ENCODE results near the gene GOLGA8R.
A peak's percentile ranks its signal among the peaks of the same experiment; 100 is the strongest.
"Not testable (repeated sequence)": the region's sequence is repeated elsewhere in the genome, so short reads cannot be mapped to it uniquely, and the experiment has no call there.

GOLGA8R gene, protein sequence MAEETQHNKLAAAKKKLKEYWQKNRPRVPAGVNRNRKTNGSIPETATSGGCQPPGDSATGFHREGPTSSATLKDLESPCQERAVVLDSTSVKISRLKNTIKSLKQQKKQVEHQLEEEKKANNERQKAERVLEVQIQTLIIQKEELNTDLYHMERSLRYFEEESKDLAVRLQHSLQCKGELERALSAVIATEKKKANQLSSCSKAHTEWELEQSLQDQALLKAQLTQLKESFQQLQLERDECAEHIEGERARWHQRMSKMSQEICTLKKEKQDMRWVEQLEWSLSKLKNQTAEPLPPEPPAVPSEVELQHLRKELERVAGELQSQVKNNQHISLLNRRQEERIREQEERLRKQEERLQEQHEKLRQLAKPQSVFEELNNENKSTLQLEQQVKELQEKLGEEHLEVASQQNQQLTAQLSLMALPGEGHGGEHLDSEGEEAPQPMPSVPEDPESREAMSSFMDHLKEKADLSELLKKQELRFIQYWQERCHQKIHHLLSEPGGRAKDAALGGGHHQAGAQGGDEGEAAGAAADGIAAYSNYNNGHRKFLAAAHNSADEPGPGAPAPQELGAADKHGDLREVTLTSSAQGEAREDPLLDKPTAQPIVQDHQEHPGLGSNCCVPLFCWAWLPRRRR

DNA sequence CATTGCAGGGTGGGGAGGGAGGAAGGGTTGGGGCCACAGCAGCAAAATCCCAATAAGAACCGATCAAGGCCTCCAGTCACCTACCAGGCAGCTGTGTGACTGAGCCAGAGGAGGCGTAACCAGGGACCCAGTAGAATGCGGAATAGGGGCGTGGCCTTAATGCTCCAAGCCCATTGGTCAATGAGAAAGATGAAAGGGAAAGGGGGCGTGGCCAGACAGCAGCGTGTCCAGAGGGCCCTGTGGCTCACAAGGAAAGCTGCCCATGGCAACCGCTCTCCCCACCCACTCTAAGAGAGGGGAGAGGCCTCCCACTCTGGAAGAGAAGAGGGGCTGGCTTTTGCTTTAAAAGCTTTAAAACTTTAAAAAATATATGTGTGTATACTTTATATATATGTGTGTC, at the start of gene GOLGA8R:
GOLGA8R (minus strand) TSS at position 101 of the 400 bp plus-strand sequence; CDS start at position 3, 98 bp downstream.
- H3K27ac Mint-ChIP-seq = not testable (repeated sequence)

DNA sequence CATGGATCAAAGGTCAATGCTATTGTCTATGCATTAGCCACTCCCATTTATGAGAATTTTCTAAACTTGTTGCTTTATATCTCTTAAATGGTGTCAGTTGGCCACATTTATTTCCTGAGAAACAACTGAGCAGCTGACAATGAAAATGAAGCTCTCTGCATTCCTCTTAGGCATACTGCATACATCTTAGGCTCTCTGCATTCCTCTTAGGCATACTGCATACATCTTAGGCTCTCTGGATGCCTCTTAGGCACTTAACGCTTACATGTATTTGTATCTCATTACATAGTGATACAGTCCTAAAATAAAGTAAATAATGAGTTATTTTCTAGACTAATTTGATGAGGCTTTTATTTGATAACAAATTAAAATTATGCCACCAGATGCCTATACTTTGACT, 49.8 kb upstream of the GOLGA8R start:
- H3K27ac Mint-ChIP-seq; DNase-seq; H3K27me3 Mint-ChIP-seq; H3K4me3 Mint-ChIP-seq; H3K36me3 Mint-ChIP-seq (ENCODE audit: low read depth); H3K4me1 Mint-ChIP-seq; ATAC-seq; H3K9me3 Mint-ChIP-seq: not testable (repeated sequence)

More for the DNA sequence above, at the start of gene GOLGA8R:
- not testable (repeated sequence) for H3K9me3 Mint-ChIP-seq; H3K4me1 Mint-ChIP-seq; ATAC-seq; H3K27me3 Mint-ChIP-seq; H3K36me3 Mint-ChIP-seq (ENCODE audit: low read depth); H3K4me3 Mint-ChIP-seq; DNase-seq

DNA sequence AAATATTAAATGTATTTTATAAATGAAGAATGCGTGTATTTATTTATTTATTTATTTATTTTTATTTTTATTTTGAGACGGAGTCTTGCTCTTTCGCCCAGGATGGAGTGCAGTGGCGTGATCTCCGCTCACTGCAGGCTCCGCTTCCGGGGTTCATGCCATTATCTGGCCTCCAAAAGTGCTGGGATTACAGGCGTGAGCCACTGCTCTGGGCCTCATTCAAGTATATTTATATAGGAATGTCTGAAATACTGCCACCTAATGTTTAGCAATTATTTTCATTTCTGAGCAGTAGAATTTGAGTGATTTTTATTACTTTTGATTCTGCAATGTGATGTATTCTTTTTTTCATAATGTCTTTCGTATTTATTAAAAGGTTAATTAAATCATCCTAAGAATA, 48.1 kb upstream of the GOLGA8R start:
- not testable (repeated sequence) for H3K36me3 Mint-ChIP-seq (ENCODE audit: low read depth); ATAC-seq; H3K27ac Mint-ChIP-seq; H3K27me3 Mint-ChIP-seq; DNase-seq; H3K4me3 Mint-ChIP-seq; H3K4me1 Mint-ChIP-seq; H3K9me3 Mint-ChIP-seq

DNA sequence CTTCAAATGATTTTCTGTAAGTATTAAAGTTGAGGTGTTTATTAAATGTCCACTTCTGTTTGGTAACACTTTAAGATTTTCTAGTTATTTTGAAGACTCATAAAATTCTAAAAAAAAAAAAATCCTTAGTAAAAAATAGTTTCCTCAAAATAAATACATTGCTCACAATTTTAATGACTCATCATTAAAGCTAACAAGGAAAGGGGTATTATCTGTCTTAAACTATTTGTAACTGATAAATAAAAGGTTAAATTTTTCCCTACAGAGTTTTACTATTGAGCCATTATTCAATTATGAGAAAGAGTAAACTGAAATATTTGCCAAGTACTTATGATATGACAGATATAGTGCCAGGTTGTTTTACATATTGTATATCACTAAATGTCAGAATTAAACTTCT, 38.6 kb upstream of the GOLGA8R start:
- ATAC-seq; H3K4me1 Mint-ChIP-seq; H3K27ac Mint-ChIP-seq; H3K4me3 Mint-ChIP-seq; H3K36me3 Mint-ChIP-seq (ENCODE audit: low read depth); H3K27me3 Mint-ChIP-seq; H3K9me3 Mint-ChIP-seq; DNase-seq: not testable (repeated sequence)

DNA sequence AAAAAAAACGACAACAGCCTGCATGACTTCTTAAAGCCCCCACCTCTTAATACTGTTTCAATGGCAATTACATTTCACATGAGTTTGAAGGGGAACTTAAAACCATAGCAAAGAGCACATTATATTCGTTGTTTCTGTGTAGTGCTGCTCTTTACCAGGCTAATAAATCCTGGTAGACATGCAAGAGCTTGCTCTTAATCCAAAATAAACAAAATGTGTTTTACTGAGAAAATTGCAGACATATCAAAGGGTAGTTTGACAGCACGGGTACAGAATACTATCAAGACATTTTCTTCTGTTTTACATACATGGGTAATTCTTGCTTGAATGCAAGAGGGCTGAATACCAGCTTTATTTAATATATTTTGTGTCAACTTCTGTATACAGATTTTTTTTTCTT, 24.3 kb upstream of the GOLGA8R start:
- H3K4me1 Mint-ChIP-seq; H3K9me3 Mint-ChIP-seq; ATAC-seq; DNase-seq; H3K36me3 Mint-ChIP-seq (ENCODE audit: low read depth); H3K27ac Mint-ChIP-seq; H3K4me3 Mint-ChIP-seq; H3K27me3 Mint-ChIP-seq: not testable (repeated sequence)

DNA sequence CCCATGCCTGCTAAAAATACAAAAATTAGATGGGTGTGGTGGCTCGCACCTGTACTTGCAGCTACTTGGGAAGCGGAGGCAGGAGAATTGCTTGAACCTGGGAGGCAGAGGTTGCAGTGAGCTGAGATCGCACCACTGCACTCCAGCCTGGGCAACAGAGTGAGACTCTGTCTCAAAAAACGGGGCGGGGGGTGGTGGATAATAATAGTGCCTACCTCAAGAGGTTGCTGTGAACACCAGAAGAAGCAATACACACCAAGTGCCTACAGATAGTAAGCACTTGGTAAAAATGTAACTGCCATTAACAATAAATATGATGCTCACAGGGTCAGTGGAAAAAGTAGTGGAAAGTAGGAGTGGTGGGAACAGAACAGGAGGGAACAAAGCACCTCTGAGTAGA, 21.8 kb upstream of the GOLGA8R start:
- H3K9me3 Mint-ChIP-seq; DNase-seq; H3K4me1 Mint-ChIP-seq; H3K4me3 Mint-ChIP-seq; H3K36me3 Mint-ChIP-seq (ENCODE audit: low read depth); H3K27me3 Mint-ChIP-seq; ATAC-seq; H3K27ac Mint-ChIP-seq: not testable (repeated sequence)

DNA sequence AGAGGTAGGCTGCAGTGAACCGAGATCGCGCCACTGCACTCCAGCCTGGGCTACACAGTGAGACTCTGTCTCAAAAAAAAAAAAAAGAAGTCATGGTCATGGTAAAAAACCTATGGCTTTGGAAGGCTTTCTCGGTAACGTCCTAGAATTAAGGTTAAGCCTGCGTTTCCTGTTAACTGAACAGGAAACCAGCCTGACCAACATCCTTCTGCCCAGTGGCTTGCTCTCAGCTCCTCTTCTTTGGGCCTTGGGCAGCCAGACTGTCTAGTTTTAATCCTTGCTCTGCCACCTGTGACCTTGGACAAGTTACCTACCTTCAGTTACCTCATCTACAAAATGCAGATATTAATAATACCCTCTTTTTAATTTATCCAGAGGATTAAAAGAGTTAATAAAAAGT, 6.7 kb upstream of the GOLGA8R start:
- ATAC-seq; DNase-seq; H3K36me3 Mint-ChIP-seq (ENCODE audit: low read depth); H3K4me1 Mint-ChIP-seq; H3K27ac Mint-ChIP-seq; H3K27me3 Mint-ChIP-seq; H3K9me3 Mint-ChIP-seq; H3K4me3 Mint-ChIP-seq: not testable (repeated sequence)

DNA sequence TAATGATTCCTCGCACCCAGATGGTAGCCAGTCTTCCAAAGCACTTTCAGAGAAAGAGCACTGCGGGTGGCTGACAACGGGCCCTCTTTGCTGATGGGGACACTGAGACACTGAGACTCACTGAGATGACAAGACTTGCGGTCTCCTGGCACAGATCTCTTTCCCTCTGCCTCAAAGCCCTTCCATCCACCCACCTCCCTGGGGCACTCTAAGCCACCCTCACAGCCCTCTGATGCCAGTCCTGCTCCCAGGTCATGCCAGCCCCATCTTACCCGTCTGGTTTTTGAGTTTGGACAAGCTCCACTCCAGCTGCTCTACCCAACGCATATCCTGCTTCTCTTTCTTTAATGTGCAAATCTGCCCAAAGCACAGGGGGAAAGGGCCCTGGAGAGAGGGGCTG, 6.4 kb downstream of the GOLGA8R start:
- ATAC-seq; H3K9me3 Mint-ChIP-seq; H3K36me3 Mint-ChIP-seq (ENCODE audit: low read depth); H3K27ac Mint-ChIP-seq; H3K27me3 Mint-ChIP-seq; H3K4me1 Mint-ChIP-seq; H3K4me3 Mint-ChIP-seq; DNase-seq: not testable (repeated sequence)

DNA sequence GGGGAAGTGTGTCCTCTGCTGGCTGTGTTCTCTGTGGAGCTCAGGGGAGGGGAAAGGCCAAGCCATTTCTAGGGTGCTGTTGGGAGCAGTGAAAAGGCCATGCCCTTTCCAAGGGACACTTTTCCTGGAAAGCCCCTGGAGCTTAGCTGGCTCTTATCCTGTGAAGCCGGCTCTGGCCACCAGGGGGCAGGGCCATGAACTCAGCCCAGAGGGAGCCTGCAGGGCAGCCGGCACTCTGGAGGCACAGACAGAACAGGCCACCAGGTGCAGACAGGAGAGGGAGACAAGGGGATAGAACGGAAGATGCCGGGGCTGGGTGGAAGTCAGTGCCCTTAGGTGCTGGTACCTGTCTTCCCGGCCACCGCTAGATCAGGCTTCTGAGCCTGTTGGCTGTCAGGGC, 15.1 kb downstream of the GOLGA8R start:
- DNase-seq = peak; percentile 75
- not testable (repeated sequence) for H3K4me3 Mint-ChIP-seq; H3K27me3 Mint-ChIP-seq; H3K36me3 Mint-ChIP-seq (ENCODE audit: low read depth); H3K4me1 Mint-ChIP-seq; H3K9me3 Mint-ChIP-seq; H3K27ac Mint-ChIP-seq
- peak; percentile 76 for ATAC-seq

DNA sequence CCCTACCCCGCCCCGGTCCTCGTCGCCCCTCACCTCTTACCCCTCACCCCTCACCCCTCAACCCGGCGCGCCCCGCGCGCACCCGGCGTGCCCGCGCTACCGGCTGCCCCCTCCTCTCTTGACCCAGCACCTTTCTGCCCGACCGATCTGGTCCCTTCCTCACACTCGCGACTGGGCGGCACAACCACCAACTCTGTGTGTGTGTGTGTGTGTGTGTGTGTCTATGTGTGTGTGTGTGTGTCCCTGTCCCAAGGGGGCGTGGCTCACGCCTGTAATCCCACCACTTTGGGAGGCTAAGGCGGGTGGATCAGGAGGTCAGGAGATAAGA, 20.4 kb downstream of the GOLGA8R start:
- not testable (repeated sequence) for H3K27me3 Mint-ChIP-seq; ATAC-seq; H3K4me3 Mint-ChIP-seq; H3K36me3 Mint-ChIP-seq (ENCODE audit: low read depth); H3K27ac Mint-ChIP-seq; H3K4me1 Mint-ChIP-seq; H3K9me3 Mint-ChIP-seq; DNase-seq

DNA sequence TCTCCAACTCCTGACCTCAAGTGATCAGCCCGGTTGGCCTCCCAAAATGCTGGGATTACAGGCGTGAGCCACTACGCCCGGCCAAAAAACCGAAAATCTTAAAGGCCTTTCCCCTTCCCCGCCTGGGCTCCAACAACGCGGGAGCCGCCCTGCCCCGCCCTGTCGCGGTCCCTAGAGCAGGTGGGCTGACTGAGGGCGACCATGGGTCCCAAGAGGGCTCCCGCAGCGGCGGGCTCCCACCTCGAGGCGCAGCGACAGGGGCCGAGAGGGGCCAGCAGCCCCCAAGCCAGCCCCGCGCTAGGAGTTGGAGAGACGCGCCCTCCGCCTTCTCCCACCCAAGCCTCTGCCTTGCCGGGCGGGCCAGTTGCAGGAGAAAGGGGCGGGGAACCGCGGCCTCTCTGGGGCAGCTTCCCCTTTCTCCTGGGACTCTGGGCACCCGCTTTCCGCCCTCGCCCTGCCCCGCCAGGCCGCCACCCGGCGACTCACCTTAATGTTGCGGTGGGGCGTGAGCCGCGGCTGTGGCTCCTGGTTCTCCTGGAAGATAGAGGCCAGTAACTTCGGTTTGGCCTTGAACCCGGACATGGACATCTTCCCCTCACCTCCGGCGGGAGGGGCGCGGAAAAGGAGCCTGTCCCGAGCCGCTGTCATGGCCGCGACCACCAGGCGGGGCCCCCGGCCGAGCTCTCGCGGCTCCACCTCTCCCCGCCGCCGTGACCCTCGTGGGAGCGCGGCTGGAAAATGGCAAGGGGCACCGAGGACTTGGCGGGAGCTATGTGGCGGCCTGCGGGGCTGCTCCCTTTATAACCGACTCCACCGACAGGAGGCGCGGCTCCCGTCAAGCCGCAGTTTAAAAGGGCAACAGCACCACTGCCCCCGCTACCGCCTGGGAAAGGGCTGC, 21.0 kb downstream of the GOLGA8R start, which contains the start of gene CHRFAM7A:
CHRFAM7A (minus strand) TSS at position 775 of the 898 bp plus-strand sequence. CDS start 10,189 bp downstream, outside the sequence.
- H3K4me1 Mint-ChIP-seq; H3K4me3 Mint-ChIP-seq; DNase-seq; H3K27ac Mint-ChIP-seq; H3K36me3 Mint-ChIP-seq (ENCODE audit: low read depth); H3K9me3 Mint-ChIP-seq; H3K27me3 Mint-ChIP-seq: not testable (repeated sequence)
- ATAC-seq = peak; percentile 61

DNA sequence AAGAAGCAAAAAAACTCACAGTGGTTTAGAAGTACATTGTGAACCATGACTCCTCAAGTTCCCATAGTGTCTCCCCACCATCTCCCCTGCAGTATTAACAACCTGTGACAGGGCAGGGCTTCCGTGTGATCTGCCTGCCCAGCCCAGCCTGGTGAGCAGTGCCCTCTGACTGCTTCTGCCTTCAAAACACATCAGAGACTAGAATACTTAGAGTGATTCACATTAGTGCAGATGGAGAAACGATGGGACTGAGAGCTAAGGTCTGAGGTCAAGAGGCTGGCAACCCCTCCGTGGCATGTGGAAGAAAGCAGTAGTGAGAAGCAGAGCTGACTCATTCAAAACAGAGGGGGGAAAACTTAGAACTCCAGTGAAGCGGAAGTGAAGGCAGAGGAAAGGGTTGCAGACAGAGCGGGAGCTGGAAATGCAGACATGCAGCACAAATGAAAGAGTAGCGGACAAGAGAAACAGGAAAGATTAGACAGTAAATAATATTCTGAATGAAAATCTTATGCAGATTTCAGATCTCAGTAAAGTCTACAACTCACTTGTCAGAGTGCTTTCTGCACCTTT, 27.7 kb downstream of the GOLGA8R start:
- not testable (repeated sequence) for H3K4me3 Mint-ChIP-seq; H3K4me1 Mint-ChIP-seq; H3K36me3 Mint-ChIP-seq (ENCODE audit: low read depth); DNase-seq; H3K27ac Mint-ChIP-seq; H3K9me3 Mint-ChIP-seq; H3K27me3 Mint-ChIP-seq
- ATAC-seq = peak; percentile 36

DNA sequence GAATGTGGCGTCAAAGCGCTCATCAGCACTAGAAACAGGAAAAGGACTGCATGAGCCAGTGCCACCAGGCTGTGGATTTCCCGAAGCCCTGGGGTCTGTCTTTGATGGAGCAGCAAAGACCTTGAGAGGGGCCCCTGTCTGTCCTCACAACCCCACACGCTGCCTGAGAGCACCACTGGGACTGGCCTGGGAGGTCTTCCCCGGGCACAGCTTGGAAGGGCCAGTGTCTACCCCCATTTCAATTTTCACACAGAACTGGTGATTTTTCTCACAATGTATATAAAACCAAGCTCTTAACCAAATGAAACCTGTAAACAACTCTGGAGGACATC, 37.0 kb downstream of the GOLGA8R start:
- not testable (repeated sequence) for H3K4me1 Mint-ChIP-seq; H3K27ac Mint-ChIP-seq; ATAC-seq; H3K9me3 Mint-ChIP-seq; H3K36me3 Mint-ChIP-seq (ENCODE audit: low read depth); DNase-seq; H3K27me3 Mint-ChIP-seq; H3K4me3 Mint-ChIP-seq

DNA sequence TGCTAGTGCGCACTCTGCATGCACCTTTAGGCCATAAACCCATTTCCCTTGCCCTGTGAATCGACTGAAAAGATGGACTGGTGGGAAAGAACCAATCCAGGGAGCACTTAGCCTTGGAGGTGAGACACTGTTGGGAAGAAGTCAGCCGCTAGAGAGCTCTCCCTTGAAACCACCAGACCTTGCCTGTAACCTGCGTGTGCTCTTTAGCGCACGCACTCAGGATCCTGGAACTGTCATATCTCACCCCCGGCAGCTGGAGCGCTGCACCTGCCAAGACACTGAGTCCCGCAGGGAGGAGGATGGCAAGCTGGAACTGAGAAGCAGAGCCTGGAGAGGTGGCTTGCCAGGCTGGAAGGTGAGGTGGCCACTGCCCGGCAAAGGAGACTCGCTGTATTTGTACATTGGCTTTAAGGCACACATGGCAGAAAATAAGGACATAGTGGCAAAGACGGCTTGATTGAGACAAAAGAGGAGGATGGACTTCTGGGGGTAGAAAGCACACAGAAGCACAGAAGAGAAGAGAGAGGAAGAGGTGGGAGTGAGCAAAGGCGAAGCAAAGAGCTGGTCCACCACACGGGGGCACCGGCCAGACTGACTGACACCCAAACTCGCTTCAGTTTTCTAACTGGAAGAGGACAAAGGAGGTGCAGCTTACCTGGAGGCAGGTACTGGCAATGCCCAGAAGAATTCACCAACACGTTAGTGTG, 37.5 kb downstream of the GOLGA8R start:
- not testable (repeated sequence) for H3K4me3 Mint-ChIP-seq; H3K4me1 Mint-ChIP-seq; ATAC-seq; H3K9me3 Mint-ChIP-seq; H3K27ac Mint-ChIP-seq; DNase-seq; H3K27me3 Mint-ChIP-seq; H3K36me3 Mint-ChIP-seq (ENCODE audit: low read depth)

Data from activated naive CD8-positive, alpha-beta T cell treated with anti-CD3 and anti-CD28 coated beads, Interleukin-2, amount 50 U/mL, for 24 hours (primary cell).